Activated effector memory CD4-positive, alpha-beta T cell treated with anti-CD3 and anti-CD28 coated beads, Interleukin-2, amount 50 U/mL, for 16 hours (primary cell): Measurements from ENCODE around the gene PERM1.

Experiments used
- DNase-seq: peaks from one replicate; pipeline ENCODE4 v3.0.0-alpha.2; 2020

PERM1 gene

DNA sequence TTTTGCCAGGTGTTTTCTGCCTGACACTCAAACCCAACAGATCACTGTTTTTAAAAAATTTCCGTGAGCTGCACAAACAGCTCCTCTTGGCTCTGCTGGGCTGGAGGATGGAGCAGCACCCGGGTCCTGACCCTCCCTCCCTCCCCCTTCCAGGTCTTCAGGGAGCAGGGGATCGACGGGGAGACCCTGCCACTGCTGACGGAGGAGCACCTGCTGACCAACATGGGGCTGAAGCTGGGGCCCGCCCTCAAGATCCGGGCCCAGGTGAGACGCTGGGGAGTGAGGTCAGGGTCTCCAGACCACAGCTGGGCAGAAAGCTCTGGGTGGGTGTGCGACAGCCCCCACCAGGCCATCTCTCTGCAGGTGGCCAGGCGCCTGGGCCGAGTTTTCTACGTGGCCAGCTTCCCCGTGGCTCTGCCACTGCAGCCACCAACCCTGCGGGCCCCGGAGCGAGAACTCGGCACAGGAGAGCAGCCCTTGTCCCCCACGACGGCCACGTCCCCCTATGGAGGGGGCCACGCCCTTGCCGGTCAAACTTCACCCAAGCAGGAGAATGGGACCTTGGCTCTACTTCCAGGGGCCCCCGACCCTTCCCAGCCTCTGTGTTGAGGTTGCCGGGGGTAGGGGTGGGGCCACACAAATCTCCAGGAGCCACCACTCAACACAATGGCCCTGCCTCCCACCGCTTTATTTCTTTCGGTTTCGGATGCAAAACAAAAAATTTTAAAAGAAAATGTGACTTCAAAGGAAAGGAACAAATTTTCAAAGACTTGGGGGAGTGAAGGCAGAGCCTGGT lies 38.1 kb downstream of the PERM1 start:
- no peak for DNase-seq

DNA sequence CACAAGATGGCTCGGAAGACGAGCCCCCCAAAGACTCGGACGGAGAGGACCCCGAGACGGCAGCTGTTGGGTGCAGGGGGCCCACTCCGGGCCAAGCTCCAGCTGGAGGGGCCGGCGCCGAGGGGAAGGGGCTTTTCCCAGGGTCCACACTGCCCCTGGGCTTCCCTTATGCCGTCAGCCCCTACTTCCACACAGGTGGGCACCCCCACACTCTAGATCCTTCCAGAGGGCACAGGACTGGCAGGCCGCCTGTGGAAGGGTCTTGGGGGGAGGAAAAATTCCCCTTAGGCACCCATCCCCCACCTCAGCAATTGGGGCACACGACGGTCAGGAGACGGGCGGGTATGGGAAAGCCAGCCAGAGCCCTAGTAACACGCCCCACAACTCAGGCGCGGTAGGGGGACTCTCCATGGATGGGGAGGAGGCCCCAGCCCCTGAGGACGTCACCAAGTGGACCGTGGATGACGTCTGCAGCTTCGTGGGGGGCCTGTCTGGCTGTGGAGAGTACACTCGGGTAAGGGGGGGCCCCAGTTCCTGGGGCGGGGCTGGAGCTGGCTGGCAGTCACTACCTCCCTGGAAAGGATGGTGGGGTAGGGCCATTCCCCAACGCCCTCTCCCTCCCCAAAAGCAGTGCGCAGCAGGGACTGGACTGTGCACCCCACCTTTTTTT lies 38.9 kb downstream of the PERM1 start:
- DNase-seq: no peak

- no peak for DNase-seq
These were observed 39.5 kb downstream of the PERM1 start for GRCh38 chr1:942411-942821.

DNA sequence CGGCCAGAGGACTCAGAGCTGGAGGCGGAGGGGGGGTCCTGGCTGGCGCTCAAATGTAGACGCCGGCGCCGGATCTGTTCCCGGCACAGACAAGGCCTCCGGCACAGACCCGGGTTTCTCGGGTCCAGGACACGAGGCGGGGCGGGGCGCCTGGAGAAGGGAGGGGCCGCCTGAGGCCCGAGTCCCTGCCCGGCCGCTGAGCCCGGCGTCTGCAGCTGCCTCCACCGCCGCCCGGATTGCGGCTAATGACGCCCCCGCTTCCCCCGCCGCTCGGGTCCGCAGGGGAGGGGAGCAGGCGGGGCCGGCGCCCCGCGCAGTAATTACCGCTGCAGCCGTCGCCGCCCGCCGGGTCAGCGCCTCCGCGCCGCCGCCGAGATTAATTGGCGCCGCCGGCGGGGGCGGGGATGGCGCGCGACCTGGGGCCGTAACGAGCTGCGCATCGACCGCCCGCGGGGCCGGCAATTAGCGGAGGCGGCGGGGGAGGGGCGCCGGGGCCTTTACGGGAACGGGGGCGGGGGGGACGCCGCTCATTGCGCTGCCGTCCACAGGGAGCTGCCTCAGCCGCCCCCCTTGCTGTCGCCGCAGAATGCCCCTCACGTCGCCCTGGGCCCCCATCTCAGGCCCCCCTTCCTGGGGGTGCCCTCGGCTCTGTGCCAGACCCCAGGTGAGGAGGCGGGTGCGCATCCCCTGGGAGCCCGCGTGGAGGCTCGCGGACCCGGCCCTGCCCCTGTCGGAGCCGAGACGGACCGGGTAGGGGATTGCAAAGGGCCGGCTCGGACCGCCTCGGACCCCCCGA lies 40.1 kb downstream of the PERM1 start:
- peak; percentile 69 for DNase-seq

DNA sequence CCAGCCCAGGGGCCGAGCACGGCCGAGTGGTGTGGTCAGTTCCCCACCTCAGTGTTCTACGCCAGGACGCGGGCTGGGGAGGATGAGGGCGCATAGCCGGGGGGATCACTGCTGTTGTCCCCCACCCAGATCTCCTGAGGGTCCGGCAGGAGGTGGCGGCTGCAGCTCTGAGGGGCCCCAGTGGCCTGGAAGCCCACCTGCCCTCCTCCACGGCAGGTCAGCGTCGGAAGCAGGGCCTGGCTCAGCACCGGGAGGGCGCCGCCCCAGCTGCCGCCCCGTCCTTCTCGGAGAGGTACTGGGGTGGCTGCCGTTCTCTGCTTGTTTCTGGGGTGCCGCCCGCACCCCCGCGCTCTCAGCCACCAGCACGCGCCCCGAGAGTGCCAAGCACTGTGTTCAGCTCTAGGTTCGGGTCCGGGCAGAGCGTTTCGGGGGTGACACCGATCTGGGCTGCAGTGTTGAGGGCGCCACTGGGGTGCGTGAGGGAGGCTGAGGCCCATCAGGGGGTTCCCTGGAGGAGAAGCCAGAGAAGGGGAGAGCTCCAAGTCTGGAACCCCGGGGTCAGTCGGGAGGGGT lies 40.8 kb downstream of the PERM1 start:
- no peak for DNase-seq

DNA sequence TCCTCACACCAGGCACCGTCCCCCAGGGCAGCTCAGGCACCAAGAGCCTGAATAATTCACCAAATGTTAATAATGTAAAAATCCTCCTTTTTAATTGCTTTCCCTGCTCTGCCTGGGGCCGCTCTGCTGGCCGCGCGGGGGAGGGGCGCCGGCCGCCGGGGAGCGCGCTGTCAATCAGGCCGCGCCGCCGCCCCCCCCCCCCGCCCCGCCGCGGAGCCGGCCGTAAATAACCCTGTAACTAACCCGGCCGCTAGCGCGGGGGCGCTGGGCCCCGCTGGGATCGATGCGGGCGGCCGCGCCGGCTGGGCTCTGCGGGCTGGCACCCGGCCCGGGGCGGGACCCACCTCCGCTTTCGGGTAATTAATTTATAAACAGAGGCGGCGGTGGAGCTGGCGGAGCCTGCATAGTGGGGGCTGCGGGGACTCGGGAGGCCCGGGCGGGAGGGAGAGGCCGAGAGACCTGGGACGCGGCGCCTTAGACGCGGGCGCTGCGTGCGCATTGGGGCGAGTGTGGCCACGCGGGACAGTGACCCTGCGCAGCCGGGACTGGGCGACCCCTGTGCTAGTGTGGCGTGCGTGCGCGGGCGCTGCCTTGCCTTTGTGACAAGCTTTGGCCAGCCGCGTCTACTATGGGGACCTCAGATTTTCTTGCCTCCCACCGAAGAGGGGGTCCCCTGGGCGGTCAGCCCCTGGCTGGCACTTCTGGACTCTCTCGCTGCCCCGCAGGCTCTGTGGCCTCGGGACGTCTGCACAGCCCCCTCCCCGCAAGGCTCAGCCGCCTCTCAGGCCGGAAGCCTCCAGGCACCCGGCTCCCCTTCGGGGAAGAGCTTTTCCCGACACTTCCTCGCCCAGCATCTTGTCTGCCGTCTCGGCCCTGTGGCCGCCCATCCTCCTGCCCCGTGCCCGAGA lies 41.5 kb downstream of the PERM1 start:
- no peak for DNase-seq

GRCh38 chr1:939511-940106 lies 42.3 kb downstream of the PERM1 start:
- DNase-seq: no peak

DNA sequence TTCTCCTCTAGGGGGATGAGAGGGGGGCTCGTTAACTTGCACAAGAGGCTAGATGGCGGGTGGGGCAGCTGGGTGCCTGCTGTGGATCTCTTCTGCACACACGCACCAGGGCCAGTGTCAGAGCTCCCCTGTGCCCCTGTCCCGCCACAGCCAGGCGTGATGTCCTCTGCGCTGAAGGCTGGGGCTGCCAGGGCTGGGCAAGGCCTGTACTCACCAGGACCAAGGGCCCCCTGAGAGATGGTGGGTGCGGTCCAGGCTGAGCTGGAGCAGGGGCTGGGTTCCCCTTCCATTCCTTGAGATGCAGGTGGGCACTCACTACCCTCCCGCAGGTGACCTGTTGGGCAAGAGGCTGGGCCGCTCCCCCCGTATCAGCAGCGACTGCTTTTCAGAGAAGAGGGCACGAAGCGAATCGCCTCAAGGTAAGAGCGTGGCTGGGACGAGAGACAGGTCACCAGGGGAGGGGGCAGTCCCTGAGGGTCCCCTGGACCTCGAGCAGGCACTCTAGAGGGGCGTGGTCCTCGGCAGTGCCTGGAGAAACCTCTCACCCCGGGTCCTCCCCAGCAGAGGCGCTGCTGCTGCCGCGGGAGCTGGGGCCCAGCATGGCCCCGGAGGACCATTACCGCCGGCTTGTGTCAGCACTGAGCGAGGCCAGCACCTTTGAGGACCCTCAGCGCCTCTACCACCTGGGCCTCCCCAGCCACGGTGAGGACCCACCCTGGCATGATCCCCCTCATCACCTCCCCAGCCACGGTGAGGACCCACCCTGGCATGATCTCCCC lies 43.0 kb downstream of the PERM1 start:
- no peak for DNase-seq

- no peak for DNase-seq
These were observed 43.7 kb downstream of the PERM1 start for GRCh38 chr1:938088-938683.

- no peak for DNase-seq
These were observed 44.4 kb downstream of the PERM1 start for GRCh38 chr1:937521-937920.

DNA sequence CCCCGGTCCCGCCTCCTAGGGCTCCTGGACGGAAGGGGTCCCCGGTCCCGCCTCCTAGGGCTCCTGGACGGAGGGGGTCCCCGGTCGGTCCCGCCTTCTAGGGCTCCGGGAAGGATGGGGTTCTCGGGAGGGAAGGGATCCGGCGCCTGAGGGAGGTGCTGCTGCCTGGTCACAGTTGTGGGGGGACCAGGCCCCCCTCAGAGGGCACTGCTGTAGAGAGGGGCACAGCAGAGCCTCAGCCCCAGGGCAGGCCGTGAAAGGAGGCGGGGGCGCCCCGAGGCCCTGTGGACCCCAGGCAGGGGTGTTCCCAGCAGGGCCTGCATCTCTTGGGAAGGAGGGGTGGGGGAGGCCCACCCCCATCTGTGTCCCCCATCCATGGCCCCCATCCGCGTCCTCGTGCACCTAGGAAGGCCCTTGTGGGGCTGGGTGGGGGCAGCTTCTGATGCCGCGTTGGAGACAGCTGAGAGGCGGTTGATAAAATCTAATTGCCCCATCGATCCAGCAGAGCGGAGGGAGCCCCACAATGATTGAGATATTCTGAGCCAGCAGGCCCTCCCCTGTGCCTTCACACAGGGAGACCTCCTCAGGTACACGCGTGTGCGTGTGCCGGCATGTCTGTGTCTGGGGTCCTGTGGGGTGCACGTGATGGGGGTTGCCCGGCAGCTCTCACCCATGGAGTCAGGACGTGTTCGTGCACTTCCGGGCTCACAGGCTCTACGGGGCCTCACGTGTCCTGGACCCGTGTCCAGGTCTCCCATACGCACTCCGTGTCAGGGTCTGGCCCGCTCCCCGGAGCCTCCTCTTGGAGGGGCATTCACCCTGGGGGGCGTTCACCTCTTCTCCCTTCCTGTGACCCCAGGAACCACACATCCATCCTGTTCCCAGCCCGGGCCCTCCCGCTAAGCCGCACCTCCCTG lies 45.3 kb downstream of the PERM1 start:
- DNase-seq: no peak

DNA sequence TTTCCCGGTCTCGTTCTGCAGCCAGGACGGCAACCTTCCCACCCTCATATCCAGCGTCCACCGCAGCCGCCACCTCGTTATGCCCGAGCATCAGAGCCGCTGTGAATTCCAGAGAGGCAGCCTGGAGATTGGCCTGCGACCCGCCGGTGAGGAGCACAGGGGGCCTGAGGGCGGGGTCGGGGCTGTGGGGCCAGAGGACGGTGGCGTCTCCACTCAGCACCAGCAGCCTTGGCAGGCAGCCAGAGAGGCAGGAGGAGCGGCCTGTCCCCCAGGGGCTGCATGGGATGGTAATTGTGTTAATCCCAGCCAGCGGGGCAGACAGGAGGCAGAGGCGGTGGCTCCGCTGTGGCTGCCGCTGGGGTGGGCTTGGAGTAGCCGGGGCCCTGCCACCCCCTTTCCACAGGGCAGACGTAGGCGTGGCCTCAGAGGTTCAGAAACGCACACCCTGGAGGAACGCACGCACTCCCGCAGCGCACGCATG lies 46.1 kb downstream of the PERM1 start:
- DNase-seq: no peak

- DNase-seq: no peak
These were observed 46.7 kb downstream of the PERM1 start for GRCh38 chr1:934991-935750.

DNA sequence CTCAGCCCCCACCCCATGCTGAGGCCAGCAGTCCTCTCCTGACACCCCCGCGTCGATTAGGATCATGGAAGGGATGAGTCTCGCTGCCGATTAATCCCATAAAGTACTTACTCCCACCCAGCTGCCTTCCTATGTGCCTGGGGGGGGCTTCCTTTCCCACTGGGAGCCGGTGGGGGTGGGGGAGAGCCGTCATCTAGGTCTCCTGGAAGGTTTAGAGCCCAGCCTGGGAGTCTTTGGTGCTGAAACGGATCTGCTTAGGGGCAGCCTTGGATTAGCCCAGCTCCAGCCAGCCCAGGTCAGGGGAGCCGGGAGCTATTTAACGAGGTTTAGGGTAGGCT lies 48.3 kb downstream of the PERM1 start:
- DNase-seq: no peak

- no peak for DNase-seq
These were observed 48.9 kb downstream of the PERM1 start for GRCh38 chr1:932776-933602.

- no peak for DNase-seq
These were observed 49.8 kb downstream of the PERM1 start for GRCh38 chr1:932173-932510.

DNA sequence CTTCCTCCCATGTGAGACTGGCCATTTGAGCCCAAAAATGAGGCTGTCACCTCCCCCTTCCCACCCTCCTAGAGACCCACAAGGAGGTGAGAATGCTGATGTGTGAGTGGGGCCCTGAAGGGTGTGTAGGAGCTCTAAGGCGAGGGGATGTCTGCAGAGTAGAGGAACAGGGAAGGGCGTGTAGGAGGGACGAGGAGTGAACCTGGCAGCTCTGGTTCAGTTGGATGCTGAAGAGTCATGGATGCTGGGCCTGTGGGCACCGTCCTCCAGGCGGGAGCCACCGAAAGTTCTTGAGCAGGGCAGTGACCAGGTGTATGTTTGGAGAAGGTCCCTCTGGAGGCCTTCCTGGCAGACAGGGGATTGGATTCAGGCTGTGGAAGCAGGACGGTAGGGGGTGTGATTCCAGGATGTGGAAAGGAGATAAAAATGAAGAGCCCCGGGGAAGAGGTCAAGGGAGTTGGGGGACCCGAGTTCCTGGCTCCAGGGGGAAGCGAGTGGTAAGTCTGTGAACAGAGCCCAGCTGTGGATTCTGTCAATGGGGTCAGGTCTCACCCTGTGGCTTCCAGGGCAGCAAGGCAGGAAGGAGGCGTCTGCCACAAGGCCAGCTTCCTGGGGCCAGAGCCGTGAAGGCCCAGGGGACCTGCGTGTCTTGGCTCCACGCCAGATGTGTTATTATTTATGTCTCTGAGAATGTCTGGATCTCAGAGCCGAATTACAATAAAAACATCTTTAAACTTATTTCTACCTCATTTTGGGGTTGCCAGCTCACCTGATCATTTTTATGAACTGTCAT lies 50.3 kb downstream of the PERM1 start:
- DNase-seq: no peak
